ENCODE measurements around the gene RMRP. TPM values are rescaled to one million over a fixed set of nuclear protein-coding genes. Genes with fewer than 3 reads are reported as not detected.

The RMRP gene
- total and polyA plus RNA-seq, 5 experiments from 2014 or later: 33.0 to 21,271 (median 14,495) TPM; not detected in 2

Small RNA genes lying within 50 kb of the gene (microRNA-seq; reads per million reads assigned to microRNA genes)
- gene MIR4667 (ENCODE audit: borderline microRNAs expressed): not detected

Other genes starting within 250 kb of the RMRP start
- 1 to 10 TPM in 1 of 2 experiments, under 1 TPM in 1; 0.86 to 1.5 TPM for gene RUSC2, start 167.9 kb downstream of the RMRP start, total RNA-seq
- under 1 TPM in 1 of 3 donors, not detected in 2; 0.05 TPM for gene RUSC2, start 167.9 kb downstream of the RMRP start, polyA plus RNA-seq
- gene TESK1, start 52.8 kb downstream of the RMRP start, total RNA-seq: 10 to 100 TPM; 43.5 to 44.4 TPM
- 1 to 10 TPM; 3.0 to 8.1 (median 4.8) TPM for gene TESK1, start 52.8 kb downstream of the RMRP start, polyA plus RNA-seq
- gene CD72, start 39.6 kb downstream of the RMRP start, total RNA-seq: 1 to 10 TPM; 7.8 to 8.0 TPM
- 1 to 10 TPM in 1 of 3 donors, under 1 TPM in 2; 0.80 to 1.5 (median 0.91) TPM for gene CD72, start 39.6 kb downstream of the RMRP start, polyA plus RNA-seq
- 10 to 100 TPM; 24.2 to 25.4 TPM for gene SIT1, start 7.1 kb downstream of the RMRP start, total RNA-seq
- 100 to 1,000 TPM in 1 of 3 donors, 10 to 100 TPM in 2; 82.2 to 128 (median 91.6) TPM for gene SIT1, start 7.1 kb downstream of the RMRP start, polyA plus RNA-seq
- 10 to 100 TPM; 13.8 to 16.6 TPM for gene CCDC107, start 273 bp upstream of the RMRP start, total RNA-seq
- gene CCDC107, start 273 bp upstream of the RMRP start, polyA plus RNA-seq: 10 to 100 TPM; 45.9 to 59.0 (median 51.5) TPM
- under 1 TPM in 1 of 2 experiments, not detected in 1; 0.29 TPM for gene ARHGEF39, start 7.2 kb upstream of the RMRP start, total RNA-seq
- under 1 TPM; 0.13 to 0.25 (median 0.24) TPM for gene ARHGEF39, start 7.2 kb upstream of the RMRP start, polyA plus RNA-seq
- not detected for gene CA9, start 15.9 kb upstream of the RMRP start, total RNA-seq
- gene CA9, start 15.9 kb upstream of the RMRP start, polyA plus RNA-seq: not detected
- gene TPM2, start 31.9 kb upstream of the RMRP start, total RNA-seq: 10 to 100 TPM; 92.3 to 98.5 TPM
- under 1 TPM in 1 of 3 donors, not detected in 2; 0.34 TPM for gene TPM2, start 31.9 kb upstream of the RMRP start, polyA plus RNA-seq
- 100 to 1,000 TPM; 204 to 233 TPM for gene TLN1, start 74.2 kb upstream of the RMRP start, total RNA-seq
- gene TLN1, start 74.2 kb upstream of the RMRP start, polyA plus RNA-seq: 10 to 100 TPM; 32.9 to 88.9 (median 36.4) TPM
- gene CREB3, start 74.6 kb upstream of the RMRP start, total RNA-seq: 10 to 100 TPM; 17.1 to 19.5 TPM
- 10 to 100 TPM; 29.8 to 40.3 (median 33.1) TPM for gene CREB3, start 74.6 kb upstream of the RMRP start, polyA plus RNA-seq
- 10 to 100 TPM; 56.7 to 65.4 TPM for gene GBA2, start 91.2 kb upstream of the RMRP start, total RNA-seq
- gene GBA2, start 91.2 kb upstream of the RMRP start, polyA plus RNA-seq: 10 to 100 TPM; 14.8 to 28.3 (median 22.0) TPM
- gene RGP1, start 91.3 kb upstream of the RMRP start, total RNA-seq: 10 to 100 TPM; 30.7 to 31.7 TPM
- gene RGP1, start 91.3 kb upstream of the RMRP start, polyA plus RNA-seq: 1 to 10 TPM; 6.8 to 9.6 (median 8.1) TPM
- 1 to 10 TPM in 1 of 2 experiments, under 1 TPM in 1; 0.88 to 1.7 TPM for gene MSMP, start 96.3 kb upstream of the RMRP start, total RNA-seq
- gene MSMP, start 96.3 kb upstream of the RMRP start, polyA plus RNA-seq: 1 to 10 TPM in 1 of 3 donors, not detected in 2; 1.3 TPM
- 10 to 100 TPM; 12.6 to 12.7 TPM for gene NPR2, start 133.6 kb upstream of the RMRP start, total RNA-seq
- under 1 TPM; 0.20 to 0.94 (median 0.36) TPM for gene NPR2, start 133.6 kb upstream of the RMRP start, polyA plus RNA-seq
- gene SPAG8, start 154.2 kb upstream of the RMRP start, total RNA-seq: 1 to 10 TPM; 7.0 to 8.9 TPM
- 1 to 10 TPM in 2 of 3 donors, under 1 TPM in 1; 0.17 to 2.2 (median 1.7) TPM for gene SPAG8, start 154.2 kb upstream of the RMRP start, polyA plus RNA-seq
- 10 to 100 TPM; 25.4 to 27.9 TPM for gene HINT2, start 157.0 kb upstream of the RMRP start, total RNA-seq
- gene HINT2, start 157.0 kb upstream of the RMRP start, polyA plus RNA-seq: 10 to 100 TPM; 73.0 to 87.9 (median 78.5) TPM
- not detected for gene FAM221B, start 170.7 kb upstream of the RMRP start, total RNA-seq
- not detected for gene FAM221B, start 170.7 kb upstream of the RMRP start, polyA plus RNA-seq
- 10 to 100 TPM in 1 of 2 experiments, 1 to 10 TPM in 1; 8.8 to 10.2 TPM for gene TMEM8B, start 171.2 kb upstream of the RMRP start, total RNA-seq
- 1 to 10 TPM; 1.5 to 2.4 (median 2.1) TPM for gene TMEM8B, start 171.2 kb upstream of the RMRP start, polyA plus RNA-seq
- gene OR13J1, start 212.4 kb upstream of the RMRP start, total RNA-seq: not detected
- gene OR13J1, start 212.4 kb upstream of the RMRP start, polyA plus RNA-seq: not detected
- not detected for gene HRCT1, start 248.2 kb upstream of the RMRP start, total RNA-seq
- not detected for gene HRCT1, start 248.2 kb upstream of the RMRP start, polyA plus RNA-seq

All from naive thymus-derived CD8-positive, alpha-beta T cell (primary cell).